Common myeloid progenitor, CD34-positive (primary cell): ENCODE results near the gene CDH4.
"Not testable (repeated sequence)": the region's sequence is repeated elsewhere in the genome, so short reads cannot be mapped to it uniquely, and the experiment has no call there.

Experiments
- CTCF ChIA-PET: fragments of 350-600 bp; sonication (Branson Sonifier 250); formaldehyde crosslinking; loops from one replicate; lab custom pipeline; 2021; ENCODE audit warnings: antibody characterized with exemption; lab: Charles Lee
- POLR2A ChIA-PET: fragments of 350-600 bp; sonication (Branson Sonifier 250); formaldehyde crosslinking; loops from one replicate; lab custom pipeline; 2021; ENCODE audit warnings: antibody characterized with exemption; lab: Charles Lee
- DNase-seq, 3 donors: peaks; one replicate each; pipeline versions ENCODE4 v3.0.0 to v3.0.0-alpha.2; 2013
- H3K27ac ChIP-seq, 2 experiments: 1 replicate in 1 of 2; 2 replicates in 1 of 2; pipeline ENCODE4 v1.7.0; 2013; ENCODE audit warnings: inconsistent platforms in 2 of 2, low read length in 2 of 2, mild to moderate bottlenecking in 2 of 2, low read depth in 1 of 2, moderate library complexity in 1 of 2; ENCODE audit not compliant: severe bottlenecking in 2 of 2, insufficient read depth in 1 of 2, poor library complexity in 1 of 2
- H3K27me3 ChIP-seq, 5 experiments: replicated peaks in 2 of 5; 1 replicate in 3 of 5; 2 replicates in 2 of 5; pipeline versions ENCODE4 v1.6.1 to v1.7.0; 2013; ENCODE audit warnings: low read length in 4 of 5, mild to moderate bottlenecking in 2 of 5, moderate library complexity in 2 of 5, inconsistent platforms in 1 of 5; ENCODE audit not compliant: insufficient read depth in 5 of 5, control insufficient read depth in 4 of 5
- H3K36me3 ChIP-seq, 4 experiments: 1 replicate in 2 of 4; 2 replicates in 2 of 4; pipeline versions ENCODE4 v1.6.1 to v1.7.0; 2013; ENCODE audit warnings: low read length in 3 of 4, control low read depth in 1 of 4, mild to moderate bottlenecking in 1 of 4; ENCODE audit not compliant: control insufficient read depth in 4 of 4, insufficient read depth in 4 of 4
- H3K4me1 ChIP-seq, 4 experiments: 1 replicate in 3 of 4; 2 replicates in 1 of 4; pipeline versions ENCODE4 v1.6.1 to v1.7.1; 2013; ENCODE audit warnings: low read length in 3 of 4, mild to moderate bottlenecking in 3 of 4, control low read depth in 1 of 4, inconsistent platforms in 1 of 4, moderate library complexity in 1 of 4; ENCODE audit not compliant: control insufficient read depth in 4 of 4, insufficient read depth in 4 of 4; ENCODE audit errors: control extremely low read depth in 1 of 4
- H3K4me3 ChIP-seq, 7 experiments: 1 replicate in 4 of 7; 2 replicates in 3 of 7; pipeline versions ENCODE4 v1.5.1 to v1.7.0; 2013; ENCODE audit warnings: mild to moderate bottlenecking in 7 of 7, low read length in 6 of 7, moderate library complexity in 6 of 7, inconsistent platforms in 2 of 7, low read depth in 2 of 7, control low read depth in 1 of 7; ENCODE audit not compliant: insufficient read depth in 4 of 7, control insufficient read depth in 1 of 7; ENCODE audit errors: extremely low read depth in 1 of 7
- H3K9me3 ChIP-seq, 5 experiments: 1 replicate in 4 of 5; 2 replicates in 1 of 5; pipeline versions ENCODE4 v1.6.1 to v1.7.1; 2013; ENCODE audit warnings: low read length in 4 of 5, mild to moderate bottlenecking in 2 of 5, inconsistent platforms in 1 of 5, low read depth in 1 of 5, moderate library complexity in 1 of 5; ENCODE audit not compliant: control insufficient read depth in 4 of 5, insufficient read depth in 2 of 5; ENCODE audit errors: control extremely low read depth in 1 of 5
- WGBS: methylation state at CpG from one replicate; pipeline ENCODE4 v1.1.5; 2013; ENCODE audit not compliant: insufficient coverage; 5-methylcytosine and 5-hydroxymethylcytosine counted together

The CDH4 gene

DNA sequence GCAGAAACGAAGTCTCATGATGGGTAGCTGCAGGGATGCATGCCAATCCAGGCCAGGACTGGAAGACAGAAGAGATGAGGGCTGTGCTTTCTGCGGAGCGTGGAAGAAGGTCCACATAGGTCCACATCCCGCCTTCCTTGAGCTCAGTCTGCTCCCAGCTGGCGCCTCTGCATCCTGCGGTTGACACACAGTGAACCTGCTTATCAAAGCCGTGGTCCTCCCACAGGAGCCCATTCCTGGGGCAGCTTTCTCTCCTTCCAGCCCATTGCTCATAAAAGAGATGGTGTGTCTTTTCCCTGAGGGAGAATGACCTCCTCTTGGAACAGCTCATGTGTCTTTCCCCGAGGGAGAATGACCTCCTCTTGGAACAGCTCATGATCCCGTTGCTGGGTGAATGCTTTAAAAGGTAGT, 225.4 kb downstream of the CDH4 start:
- H3K27ac ChIP-seq = no peak overlapping the region
- POLR2A ChIA-PET = no interaction called here
- 91% methylated on average over 8 of the region's 9 CpGs for WGBS
- H3K4me3 ChIP-seq = no peak overlapping the region
- CTCF ChIA-PET = no interaction called here
- H3K36me3 ChIP-seq = no peaks in the 10 kb centered on the region
- H3K27me3 ChIP-seq = peaks cover 0 to 2% (median 0%) of the 10 kb centered on the region in 5 experiments
- DNase-seq = no peak
- H3K9me3 ChIP-seq = peaks cover 0 to 14% (median 3%) of the 10 kb centered on the region in 5 experiments
- H3K4me1 ChIP-seq = no peaks in the 10 kb centered on the region

DNA sequence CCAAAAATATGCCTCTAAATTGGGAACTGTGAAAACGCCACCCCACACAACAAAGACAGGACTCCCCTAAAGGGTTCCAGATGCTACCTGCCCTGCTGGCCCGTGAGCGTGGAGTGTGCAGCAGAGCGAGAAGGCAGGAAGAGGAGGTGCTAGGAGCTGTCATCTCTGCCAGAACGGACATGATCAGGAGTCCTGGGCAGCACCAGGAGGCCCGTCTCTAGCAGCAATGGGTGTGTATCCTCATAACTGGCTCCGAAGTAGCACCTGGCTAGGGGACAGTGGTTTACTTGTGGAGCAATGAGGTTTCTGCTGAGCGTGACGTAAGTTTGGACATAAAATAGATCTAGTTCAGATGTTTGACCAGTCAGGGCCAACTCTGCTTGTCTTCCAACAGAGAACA, 226.0 kb downstream of the CDH4 start:
- CTCF ChIA-PET = no interaction called here
- Histone ChIP-seq H3K36me3 (no peaks in the 10 kb centered on the region), H3K27ac (no peak overlapping the region), H3K27me3 (peaks cover 0 to 2% (median 0%) of the 10 kb centered on the region in 5 experiments), H3K4me3 (no peak overlapping the region), H3K9me3 (peaks cover 0 to 14% (median 3%) of the 10 kb centered on the region in 5 experiments), H3K4me1 (no peaks in the 10 kb centered on the region)
- WGBS = 99% methylated on average over 7 of the region's 9 CpGs
- no peak for DNase-seq
- POLR2A ChIA-PET = interaction anchor here (0.6 kb wide), 1 partner anchor 25 kb away, joined by 6 read pairs; no protein-coding TSS in a partner anchor

DNA sequence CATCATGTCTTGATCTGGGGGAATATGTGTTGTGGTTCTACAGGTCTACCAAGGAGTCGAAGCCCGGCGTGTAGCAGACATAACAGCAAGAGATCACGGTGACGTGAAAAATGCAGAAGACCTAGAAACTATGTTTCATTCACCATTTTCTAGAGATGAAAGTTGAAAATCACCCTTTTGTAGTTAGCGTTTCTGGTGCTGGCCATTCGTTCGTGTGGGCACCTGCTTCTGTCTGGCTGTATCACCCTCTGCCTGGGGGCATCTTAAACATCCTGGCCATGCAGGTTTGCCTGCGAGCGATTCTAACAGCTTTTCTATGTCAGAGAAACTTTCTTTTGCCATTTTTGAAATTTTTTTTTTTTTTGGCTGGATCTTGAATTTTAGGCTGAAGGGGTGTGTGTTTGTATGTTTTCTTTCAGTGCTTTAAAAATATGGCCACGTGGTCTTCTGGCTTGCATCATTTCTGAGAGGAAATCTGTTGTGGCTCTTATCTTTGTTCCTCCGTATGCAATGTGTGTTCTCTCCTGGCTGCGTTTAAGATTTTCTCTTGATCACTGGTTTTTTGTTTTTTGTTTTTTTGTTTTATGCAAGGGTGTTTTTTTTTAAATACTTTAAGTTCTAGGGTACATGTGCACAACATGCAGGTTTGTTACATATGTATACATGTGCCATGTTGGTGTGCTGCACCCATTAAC, 226.7 kb downstream of the CDH4 start:
- no peak overlapping the region for H3K4me3 ChIP-seq
- no peaks in the 10 kb centered on the region for H3K36me3 ChIP-seq
- peaks cover 0 to 2% (median 0%) of the 10 kb centered on the region in 5 experiments for H3K27me3 ChIP-seq
- ChIA-PET POLR2A (interaction anchor here (0.6 kb wide), 1 partner anchor 26 kb away, joined by 6 read pairs; no protein-coding TSS in a partner anchor), CTCF (no interaction called here)
- no peaks in the 10 kb centered on the region for H3K4me1 ChIP-seq
- no peak overlapping the region for H3K27ac ChIP-seq
- 87% methylated on average over 11 of the region's 13 CpGs for WGBS
- peaks cover 0 to 17% (median 3%) of the 10 kb centered on the region in 5 experiments for H3K9me3 ChIP-seq
- DNase-seq = peak in 2 of 3 donors; percentile 3 to 5

DNA sequence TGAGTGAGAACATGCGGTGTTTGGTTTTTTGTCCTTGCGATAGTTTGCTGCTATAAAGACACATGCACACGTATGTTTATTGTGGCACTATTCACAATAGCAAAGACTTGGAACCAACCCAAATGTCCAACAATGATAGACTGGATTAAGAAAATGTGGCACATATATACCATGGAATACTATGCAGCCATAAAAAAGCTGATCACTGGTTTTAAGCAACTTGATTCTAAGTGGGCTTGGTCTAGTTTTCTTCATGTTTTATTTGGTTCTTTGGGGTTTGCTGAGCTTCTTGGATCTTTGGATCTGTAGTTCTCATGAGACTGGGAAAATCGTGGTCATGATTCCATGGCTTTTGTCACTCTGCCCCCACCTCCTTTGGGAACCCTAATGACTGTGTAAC, 227.4 kb downstream of the CDH4 start:
- POLR2A ChIA-PET, H3K27ac ChIP-seq, CTCF ChIA-PET, H3K4me3 ChIP-seq, DNase-seq, H3K4me1 ChIP-seq, H3K27me3 ChIP-seq, H3K36me3 ChIP-seq: not testable (repeated sequence)
- peaks cover 0 to 17% (median 3%) of the 10 kb centered on the region in 5 experiments for H3K9me3 ChIP-seq
- 100% methylated on average over 1 of the region's 4 CpGs for WGBS

DNA sequence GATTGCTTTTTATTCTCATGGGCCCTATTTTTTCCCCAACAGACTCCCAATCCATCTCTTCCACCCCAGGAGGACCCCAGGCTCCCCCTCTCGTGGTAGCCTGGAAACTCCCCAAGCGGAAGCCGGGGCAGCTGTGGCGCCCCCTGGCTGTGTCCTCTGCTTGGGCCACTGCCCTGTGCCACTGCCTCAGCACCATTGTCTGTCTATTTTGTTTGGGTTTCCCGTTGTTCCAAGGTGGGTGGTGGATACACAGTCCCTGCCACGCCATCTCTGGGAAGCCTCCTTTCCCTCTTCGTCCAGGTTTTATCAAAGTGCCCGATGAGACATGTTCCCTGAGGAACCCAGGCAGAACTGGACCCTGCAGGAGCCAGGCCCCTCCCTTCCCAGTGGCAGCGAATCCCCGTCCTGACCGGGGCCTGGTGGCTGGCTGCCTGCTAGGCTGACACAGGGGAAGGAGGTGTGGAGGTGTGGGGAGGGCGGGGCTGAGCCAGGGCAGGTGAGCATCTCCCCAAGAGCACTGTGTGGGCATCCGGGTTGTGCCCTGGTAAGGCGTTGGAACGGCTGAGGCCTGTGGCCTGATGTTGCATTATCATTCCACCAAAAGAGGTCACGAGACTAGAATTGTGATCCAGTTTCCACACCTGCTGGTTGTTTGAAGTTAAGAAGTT, 228.2 kb downstream of the CDH4 start:
- CTCF ChIA-PET = no interaction called here

DNA sequence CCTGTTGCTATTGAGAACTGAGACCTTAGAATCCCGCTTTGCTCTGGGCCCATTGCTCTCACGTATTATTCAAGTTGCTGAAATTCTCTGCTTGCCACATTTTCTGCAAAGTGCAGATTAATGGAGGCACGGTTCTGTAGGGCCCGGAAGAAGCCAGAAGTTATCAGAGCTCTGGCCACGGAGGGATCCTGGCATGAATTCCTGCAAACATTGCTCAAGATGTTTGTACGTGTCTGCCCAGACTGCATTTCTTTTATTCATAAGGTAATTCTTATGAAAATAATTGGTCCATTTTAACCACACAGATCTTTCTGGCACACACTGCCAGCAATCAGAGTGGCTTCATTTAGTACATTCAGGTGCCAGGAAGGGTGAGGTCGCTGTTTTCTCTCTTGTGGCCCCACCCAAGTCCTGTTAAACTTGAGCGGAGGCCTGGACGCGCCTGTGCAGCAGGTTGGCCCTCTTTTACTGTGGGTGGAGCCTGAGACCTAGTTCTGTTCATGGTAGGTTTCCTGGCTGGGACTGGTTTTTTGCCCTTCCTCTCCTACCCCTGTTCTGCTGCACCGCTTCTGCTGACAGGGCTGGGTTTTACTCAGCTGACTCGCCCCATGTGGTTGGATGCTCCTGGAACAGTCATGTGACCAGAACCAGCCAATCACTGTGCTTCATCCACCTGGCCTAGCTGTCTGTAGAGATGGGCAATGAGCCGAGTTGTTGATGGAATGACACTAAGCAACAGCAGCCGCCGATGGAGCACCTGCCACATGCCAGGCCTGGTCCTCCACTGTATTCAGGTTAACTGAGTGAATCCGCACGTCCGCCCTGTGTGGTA, 230.2 kb downstream of the CDH4 start:
- Histone ChIP-seq H3K27me3 (no peaks in the 10 kb centered on the region), H3K4me1 (no peaks in the 10 kb centered on the region), H3K4me3 (no peak overlapping the region), H3K36me3 (no peaks in the 10 kb centered on the region), H3K27ac (no peak overlapping the region), H3K9me3 (peaks cover 0 to 13% (median 3%) of the 10 kb centered on the region in 5 experiments)
- ChIA-PET POLR2A (no interaction called here), CTCF (no interaction called here)
- no peak for DNase-seq
- WGBS = 95% methylated on average over 15 of the region's 18 CpGs

More for the DNA sequence above, 228.2 kb downstream of the CDH4 start:
- peaks cover 0 to 17% (median 3%) of the 10 kb centered on the region in 5 experiments for H3K9me3 ChIP-seq
- no peak overlapping the region for H3K4me3 ChIP-seq
- POLR2A ChIA-PET = no interaction called here
- H3K27ac ChIP-seq = no peak overlapping the region
- no peak for DNase-seq
- H3K27me3 ChIP-seq = no peaks in the 10 kb centered on the region
- H3K4me1 ChIP-seq = no peaks in the 10 kb centered on the region
- no peaks in the 10 kb centered on the region for H3K36me3 ChIP-seq
- 96% methylated on average over 13 of the region's 16 CpGs for WGBS
